HT-29 (cell line): Measurements from ENCODE around the gene SARDH. TPM values are rescaled to one million over a fixed set of nuclear protein-coding genes. Genes with fewer than 3 reads are reported as not detected.

ENCODE experiments used
- DNase-seq: peaks from one replicate; pipeline ENCODE4 v3.0.0-alpha.2; 2015; ENCODE audit warnings: low spot score
- total RNA-seq: library from RNA; depleted of rRNA; stranded (reverse); fragments of >200 nt; shearing (Covaris generic); gene quantifications from 2 replicates; pipeline ENCODE4 v1.2.3, GENCODE V29; 2014

The SARDH gene
- total RNA-seq, 1 experiment from 2014 or later: 2.7 TPM

DNA sequence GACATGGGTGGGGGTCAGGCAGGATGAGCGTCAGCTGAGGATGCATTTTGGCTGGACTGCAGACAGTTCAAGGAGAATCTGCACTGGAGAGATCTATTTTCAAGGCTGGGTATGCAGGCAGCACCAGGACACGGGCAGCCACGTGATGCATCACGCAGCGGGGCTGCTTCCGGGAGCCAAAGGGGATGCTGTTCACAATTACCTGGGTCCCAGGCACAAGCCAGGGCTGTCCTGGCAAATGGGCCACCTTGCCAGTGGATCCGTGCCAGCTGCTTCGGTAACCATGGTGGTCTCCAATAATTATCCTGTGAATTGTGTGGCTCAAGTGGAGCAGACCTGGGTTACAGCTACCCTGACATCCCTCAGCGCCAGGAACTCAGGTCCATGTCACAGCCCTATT lies 84.5 kb downstream of the SARDH start:
- no peak for DNase-seq

GRCh38 chr9:133650026-133650425 lies 88.1 kb downstream of the SARDH start:
- DNase-seq: no peak

GRCh38 chr9:133649194-133649593 lies 89.0 kb downstream of the SARDH start:
- DNase-seq: no peak

GRCh38 chr9:133647765-133648469 lies 90.2 kb downstream of the SARDH start:
- no peak for DNase-seq

GRCh38 chr9:133647148-133647547 lies 91.0 kb downstream of the SARDH start:
- DNase-seq: no peak

DNA sequence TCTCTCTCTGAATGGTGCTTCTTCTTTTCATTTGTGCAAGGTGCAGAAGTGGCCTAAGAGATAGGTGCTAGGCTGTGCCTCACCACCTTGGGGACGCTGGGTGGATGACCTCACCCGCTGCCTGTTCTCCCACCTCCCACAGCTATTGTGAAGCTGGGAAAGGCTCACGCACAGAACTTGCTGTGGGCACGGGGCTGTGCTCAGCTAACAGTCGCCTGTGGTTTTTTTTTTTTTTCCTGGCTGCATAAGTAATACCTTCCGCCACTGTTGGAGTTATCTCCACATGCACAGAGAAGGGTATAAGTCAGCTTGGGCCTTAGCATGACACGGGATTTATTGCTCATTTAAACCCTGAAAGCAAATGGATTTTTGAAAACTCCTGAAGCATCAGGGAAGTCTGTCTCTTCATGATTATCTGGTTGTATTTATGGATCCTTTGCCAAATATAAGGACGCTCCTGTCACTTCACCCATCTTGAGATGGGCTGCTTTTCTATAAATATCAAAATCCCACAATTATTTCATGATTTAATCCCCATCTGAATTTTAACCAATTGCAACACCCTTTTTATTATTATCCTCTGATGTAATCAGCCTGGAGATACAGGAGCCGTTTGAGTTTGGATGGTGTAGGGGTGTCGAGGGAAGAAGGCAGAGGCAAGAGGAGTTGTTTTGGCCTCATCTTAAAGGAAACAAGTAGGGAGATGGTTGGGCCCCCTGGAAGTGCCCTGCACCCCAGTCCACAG lies 93.0 kb downstream of the SARDH start:
- no peak for DNase-seq

- DNase-seq: no peak
These were observed 94.0 kb downstream of the SARDH start for GRCh38 chr9:133643978-133644760.

DNA sequence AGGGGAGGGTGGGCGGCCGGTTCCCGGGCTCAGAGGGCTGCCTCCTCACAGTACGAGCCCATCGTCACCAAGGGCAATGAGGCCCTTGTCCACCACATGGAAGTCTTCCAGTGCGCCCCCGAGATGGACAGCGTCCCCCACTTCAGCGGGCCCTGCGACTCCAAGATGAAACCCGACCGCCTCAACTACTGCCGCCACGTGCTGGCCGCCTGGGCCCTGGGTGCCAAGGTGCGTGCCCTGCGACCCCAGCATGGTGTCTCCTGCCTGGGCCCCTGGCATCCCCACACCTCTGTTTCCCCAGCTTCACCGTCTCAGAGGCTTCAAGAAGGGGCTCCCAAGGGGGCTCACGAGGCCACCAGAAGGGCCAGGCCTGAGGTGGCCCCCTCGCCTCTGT lies 94.8 kb downstream of the SARDH start:
- DNase-seq: no peak

GRCh38 chr9:133642708-133643361 lies 95.3 kb downstream of the SARDH start:
- DNase-seq: no peak

DNA sequence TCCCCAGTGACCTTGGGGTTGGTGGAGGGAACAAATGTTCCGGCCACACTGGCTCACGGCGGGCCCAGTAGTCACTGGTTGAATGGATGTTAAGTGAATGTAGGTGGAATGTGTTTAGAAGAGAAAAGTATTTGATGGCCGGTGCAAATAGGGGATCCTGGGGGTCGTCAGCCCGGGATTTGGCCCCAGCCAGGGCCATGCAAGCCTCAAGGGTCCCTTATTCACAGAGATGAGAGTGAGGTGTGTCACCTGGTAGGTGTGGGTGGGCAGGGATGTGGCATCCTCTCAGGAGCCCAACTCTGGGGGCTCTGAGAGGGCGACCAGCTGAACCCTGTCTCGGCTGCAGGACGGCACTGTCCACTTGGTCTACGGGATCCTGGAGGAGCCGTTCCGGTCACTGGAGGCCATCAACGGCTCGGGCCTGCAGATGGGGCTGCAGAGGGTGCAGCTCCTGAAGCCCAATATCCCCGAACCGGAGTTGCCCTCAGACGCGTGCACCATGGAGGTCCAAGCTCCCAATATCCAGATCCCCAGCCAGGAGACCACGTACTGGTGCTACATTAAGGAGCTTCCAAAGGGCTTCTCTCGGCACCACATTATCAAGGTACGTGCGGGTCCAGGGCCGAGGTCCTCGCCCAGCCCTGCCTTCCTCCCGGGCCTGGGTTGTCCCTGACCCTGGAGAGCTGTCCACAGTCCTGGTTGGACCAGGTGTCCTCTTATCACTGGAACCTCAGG lies 96.1 kb downstream of the SARDH start:
- DNase-seq: no peak

- no peak for DNase-seq
These were observed 96.8 kb downstream of the SARDH start for GRCh38 chr9:133641396-133641655.

GRCh38 chr9:133640580-133641395 lies 97.4 kb downstream of the SARDH start:
- no peak for DNase-seq

DNA sequence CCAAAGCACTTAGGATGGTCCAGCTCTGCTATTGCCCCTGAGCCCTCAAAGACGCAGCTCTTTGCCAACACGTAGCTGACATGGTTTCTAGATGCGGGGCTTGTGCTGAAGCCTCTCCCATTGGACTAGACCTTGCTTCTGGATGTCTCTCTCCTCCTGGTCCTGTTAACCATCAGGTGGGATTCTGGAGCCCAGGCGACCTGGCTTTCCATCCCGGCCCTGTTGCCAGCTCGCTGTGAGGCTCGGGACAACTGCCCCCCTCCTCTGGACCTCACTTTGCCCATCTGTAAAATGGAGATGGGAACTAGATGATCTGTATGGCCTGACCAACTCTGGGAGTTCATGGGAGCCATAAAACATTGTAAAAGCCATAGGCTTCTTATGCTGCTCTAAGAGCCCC lies 98.0 kb downstream of the SARDH start:
- no peak for DNase-seq

DNA sequence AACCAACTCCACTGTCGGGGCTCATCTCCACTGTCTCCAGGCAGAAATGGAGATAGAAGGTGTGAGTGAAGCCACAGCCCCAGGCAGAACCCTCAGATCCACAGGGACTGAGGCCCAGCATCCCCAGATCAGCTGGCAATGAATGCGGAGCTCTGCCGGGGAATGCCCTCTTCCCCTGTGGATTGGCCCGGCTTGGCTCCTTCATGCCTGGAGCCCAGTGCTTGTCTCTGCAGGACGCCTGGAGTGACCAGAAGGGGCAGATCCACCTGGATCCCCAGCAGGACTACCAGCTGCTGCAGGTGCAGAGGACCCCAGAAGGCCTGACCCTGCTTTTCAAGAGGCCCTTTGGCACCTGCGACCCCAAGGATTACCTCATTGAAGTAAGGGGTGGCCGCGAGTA lies 98.5 kb downstream of the SARDH start:
- DNase-seq: no peak

GRCh38 chr9:133638711-133639110 lies 99.4 kb downstream of the SARDH start:
- no peak for DNase-seq

- DNase-seq: no peak
These were observed 100.1 kb downstream of the SARDH start for GRCh38 chr9:133638076-133638475.

GRCh38 chr9:133637451-133638055 lies 100.6 kb downstream of the SARDH start:
- no peak for DNase-seq

- DNase-seq: no peak
These were observed 101.2 kb downstream of the SARDH start for GRCh38 chr9:133636902-133637301.

- no peak for DNase-seq
These were observed 102.3 kb downstream of the SARDH start, which contains the start of gene DBH for GRCh38 chr9:133635533-133636531. TSS of gene DBH (plus strand) at chr9:133636363. CDS start at chr9:133636372, 9 bp downstream.
